GM23338 (cell line): ENCODE measurements around the gene GNAO1. TPM values are rescaled to one million over a fixed set of nuclear protein-coding genes. Genes with fewer than 3 reads are reported as not detected.

Experiments used
- ATAC-seq: fragments of 200-7000 bp; cut with Tn5 transposase; 3 replicates; pipeline ENCODE4 v1.9.1; 2020
- DNase-seq: peaks from one replicate; pipeline ENCODE4 v3.0.0-alpha.2; 2015; ENCODE audit warnings: low spot score
- H2AFZ ChIP-seq: fragments of 200-600 bp; sonication (generic); 2 replicates; pipeline ENCODE4 v1.8.0; 2016; ENCODE audit warnings: antibody characterized with exemption, mild to moderate bottlenecking, moderate library complexity
- H3F3A ChIP-seq: fragments of 200-600 bp; sonication (generic); replicated peaks from 2 replicates; pipeline ENCODE4 v1.8.0; 2017; ENCODE audit warnings: antibody characterized with exemption, mixed run types, low read depth
- H3K27ac ChIP-seq: fragments of 200-600 bp; sonication (generic); 2 replicates; pipeline ENCODE4 v1.6.1; 2016; ENCODE audit warnings: low read depth
- H3K27me3 ChIP-seq: fragments of 200-600 bp; sonication (generic); 2 replicates; pipeline ENCODE4 v1.8.0; 2016; ENCODE audit warnings: mild to moderate bottlenecking, mixed run types, moderate library complexity; ENCODE audit not compliant: insufficient read depth
- H3K36me3 ChIP-seq: fragments of 200-600 bp; sonication (generic); 2 replicates; pipeline ENCODE4 v1.8.0; 2016; ENCODE audit warnings: mild to moderate bottlenecking; ENCODE audit not compliant: insufficient read depth
- H3K4me1 ChIP-seq: fragments of 200-600 bp; sonication (generic); 2 replicates; pipeline ENCODE4 v1.8.0; 2016; ENCODE audit warnings: mild to moderate bottlenecking, moderate library complexity; ENCODE audit not compliant: insufficient read depth
- H3K4me2 ChIP-seq: fragments of 200-600 bp; sonication (generic); 2 replicates; pipeline ENCODE4 v1.7.1; 2017; ENCODE audit warnings: mixed run types
- H3K4me3 ChIP-seq: fragments of 200-600 bp; sonication (generic); 2 replicates; pipeline ENCODE4 v1.6.1; 2016; ENCODE audit warnings: mixed run types
- H3K79me2 ChIP-seq: fragments of 200-600 bp; sonication (generic); replicated peaks from 2 replicates; pipeline ENCODE4 v1.8.0; 2017; ENCODE audit warnings: mild to moderate bottlenecking; ENCODE audit not compliant: insufficient read depth
- H3K9me2 ChIP-seq: fragments of 200-600 bp; sonication (generic); 2 replicates; pipeline ENCODE4 v1.8.0; 2017; ENCODE audit not compliant: insufficient read depth
- H4K20me1 ChIP-seq: fragments of 200-600 bp; sonication (generic); replicated peaks from 2 replicates; pipeline ENCODE4 v1.8.0; 2017; ENCODE audit warnings: mild to moderate bottlenecking; ENCODE audit not compliant: insufficient read depth
- H3K27ac Mint-ChIP-seq: 2 replicates; pipeline ENCODE4 v1.8.0; 2020; ENCODE audit warnings: inconsistent platforms, mild to moderate bottlenecking, moderate library complexity, mixed read lengths
- H3K27me3 Mint-ChIP-seq: 3 replicates; pipeline ENCODE4 v1.8.0; 2022; ENCODE audit warnings: low read depth, mild to moderate bottlenecking, moderate library complexity, mixed read lengths, inconsistent platforms; ENCODE audit not compliant: insufficient read depth, poor library complexity
- H3K36me3 Mint-ChIP-seq: 3 replicates; pipeline ENCODE4 v1.8.0; 2021; ENCODE audit warnings: low read depth, mild to moderate bottlenecking, inconsistent platforms, moderate library complexity, mixed read lengths
- H3K4me1 Mint-ChIP-seq: 3 replicates; pipeline ENCODE4 v1.8.0; 2020; ENCODE audit warnings: mild to moderate bottlenecking, inconsistent platforms, mixed read lengths
- H3K4me3 Mint-ChIP-seq: 3 replicates; pipeline ENCODE4 v1.8.0; 2021; ENCODE audit warnings: moderate library complexity, mild to moderate bottlenecking, inconsistent platforms, mixed read lengths
- H3K9me3 Mint-ChIP-seq: 3 replicates; pipeline ENCODE4 v1.8.0; 2020; ENCODE audit warnings: moderate library complexity, mild to moderate bottlenecking, inconsistent platforms, mixed read lengths
- CREB1 ChIP-seq: fragments of 250-450 bp; sonication (Bioruptor Pico); IDR thresholded peaks from 2 replicates; pipeline ENCODE4 v1.5.0; 2020; ENCODE audit warnings: low read depth, mild to moderate bottlenecking, moderate library complexity
- CTCF ChIP-seq, 2 experiments: fragments of 200-600 bp in 1 of 2; sonication (generic) in 1 of 2; conservative IDR thresholded peaks; 2 replicates each; pipeline versions ENCODE4 v1.5.1 to v1.6.1; 2016 to 2017; ENCODE audit warnings: antibody characterized with exemption in 2 of 2, low read depth in 2 of 2, mild to moderate bottlenecking in 2 of 2, moderate library complexity in 1 of 2
- ETS1 ChIP-seq: IDR thresholded peaks from 2 replicates; pipeline ENCODE4 v1.6.1; 2016; ENCODE audit warnings: antibody characterized with exemption
- EZH2 ChIP-seq: fragments of 200-600 bp; sonication (generic); IDR thresholded peaks from one replicate; pipeline ENCODE4 v1.8.0; 2017; ENCODE audit warnings: antibody characterized with exemption, mild to moderate bottlenecking, low read depth; ENCODE audit not compliant: unreplicated experiment
- EZH2phosphoT487 ChIP-seq: fragments of 200-600 bp; sonication (generic); IDR thresholded peaks from one replicate; pipeline ENCODE4 v1.8.1; 2018; ENCODE audit warnings: antibody characterized with exemption; ENCODE audit not compliant: unreplicated experiment
- JUNB ChIP-seq: IDR thresholded peaks from one replicate; pipeline ENCODE4 v1.6.1; 2016; ENCODE audit warnings: antibody characterized with exemption; ENCODE audit not compliant: unreplicated experiment
- NANOG ChIP-seq: IDR thresholded peaks from 2 replicates; pipeline ENCODE4 v1.6.1; 2016; ENCODE audit warnings: antibody characterized with exemption, borderline replicate concordance
- POLR2AphosphoS5 ChIP-seq: IDR thresholded peaks from 2 replicates; pipeline ENCODE4 v1.6.1; 2016; ENCODE audit warnings: antibody characterized with exemption, low read depth
- REST ChIP-seq: IDR thresholded peaks from one replicate; pipeline ENCODE4 v1.6.1; 2018; ENCODE audit warnings: antibody characterized with exemption; ENCODE audit not compliant: unreplicated experiment
- STAT1 ChIP-seq: IDR thresholded peaks from one replicate; pipeline ENCODE4 v1.6.1; 2016; ENCODE audit warnings: antibody characterized with exemption; ENCODE audit not compliant: unreplicated experiment
- ZNF114 ChIP-seq: fragments of 250-450 bp; sonication (Bioruptor Pico); IDR thresholded peaks from 2 replicates; pipeline ENCODE4 v1.5.0; 2020; ENCODE audit warnings: mild to moderate bottlenecking, moderate library complexity
- ZNF331 ChIP-seq: fragments of 250-450 bp; sonication (Bioruptor Pico); IDR thresholded peaks from 2 replicates; pipeline ENCODE4 v1.5.0; 2020; ENCODE audit warnings: low read depth, mild to moderate bottlenecking, moderate library complexity
- ZNF462 ChIP-seq: fragments of 250-450 bp; sonication (Bioruptor Pico); IDR thresholded peaks from 2 replicates; pipeline ENCODE4 v1.5.0; 2020; ENCODE audit warnings: mild to moderate bottlenecking, moderate library complexity
- polyA plus RNA-seq: library from polyadenylated mRNA; unstranded; fragments of >200 nt; fragmentation: Nextera tagmentation; extraction: Ambion mirVana; gene quantifications from 2 replicates; pipeline ENCODE4 v1.2.1, GENCODE V29; 2016
- total RNA-seq: library from RNA; depleted of rRNA; stranded (reverse); fragments of >200 nt; shearing (Covaris generic); gene quantifications from 2 replicates; pipeline ENCODE4 v1.2.3, GENCODE V29; 2014

The GNAO1 gene
- total and polyA plus RNA-seq, 2 experiments from 2014 or later, result 6.5 to 24.8 TPM

- H3K36me3 ChIP-seq, result no peaks in the 10 kb centered on the region
- no peak for TF ChIP-seq ETS1
- TF ChIP-seq REST, result no peak
- no peak for TF ChIP-seq ZNF462 (CRISPR knock-in tag)
- no peak for TF ChIP-seq EZH2
- no peak for TF ChIP-seq CREB1
- TF ChIP-seq ZNF114 (CRISPR knock-in tag), result no peak
- TF ChIP-seq EZH2phosphoT487, result no peak
- no peak for TF ChIP-seq NANOG
- no peak for TF ChIP-seq STAT1
- TF ChIP-seq ZNF331, result no peak
- no peak for TF ChIP-seq POLR2AphosphoS5
- TF ChIP-seq CTCF (conservative IDR thresholded peaks at IDR 0.05; ENCODE audit: low read depth in 2 of 2), result no peak
- no peak for TF ChIP-seq JUNB
- H3F3A ChIP-seq, result no peaks in the 10 kb centered on the region
- H3K27me3 Mint-ChIP-seq, result peaks cover 18% of the 10 kb centered on the region
- H3K36me3 Mint-ChIP-seq, result peaks cover 3% of the 10 kb centered on the region; the same call in 2 of the 3 replicates
- H4K20me1 ChIP-seq, result no peaks in the 10 kb centered on the region
- H3K4me3 ChIP-seq, result no peak overlapping the region
- H3K4me2 ChIP-seq, result no peak overlapping the region
- no peaks in the 10 kb centered on the region for H3K4me1 ChIP-seq
- H3K4me1 Mint-ChIP-seq, result no peaks in the 10 kb centered on the region
- DNase-seq (no peak), ATAC-seq (no peak)
- H2AFZ ChIP-seq, result no peak overlapping the region
- H3K9me2 ChIP-seq, result no peaks in the 10 kb centered on the region
- H3K27ac Mint-ChIP-seq, result no peak overlapping the region
- H3K9me3 Mint-ChIP-seq, result no peaks in the 10 kb centered on the region
- H3K27ac ChIP-seq, result no peak overlapping the region
- H3K79me2 ChIP-seq, result no peaks in the 10 kb centered on the region
- H3K27me3 ChIP-seq, result no peaks in the 10 kb centered on the region
- H3K4me3 Mint-ChIP-seq, result no peak overlapping the region
Observed at GRCh38 chr16:56344518-56345405, 153.5 kb downstream of the GNAO1 start.
